ENCODE data around the gene CTSO.

The CTSO gene

DNA sequence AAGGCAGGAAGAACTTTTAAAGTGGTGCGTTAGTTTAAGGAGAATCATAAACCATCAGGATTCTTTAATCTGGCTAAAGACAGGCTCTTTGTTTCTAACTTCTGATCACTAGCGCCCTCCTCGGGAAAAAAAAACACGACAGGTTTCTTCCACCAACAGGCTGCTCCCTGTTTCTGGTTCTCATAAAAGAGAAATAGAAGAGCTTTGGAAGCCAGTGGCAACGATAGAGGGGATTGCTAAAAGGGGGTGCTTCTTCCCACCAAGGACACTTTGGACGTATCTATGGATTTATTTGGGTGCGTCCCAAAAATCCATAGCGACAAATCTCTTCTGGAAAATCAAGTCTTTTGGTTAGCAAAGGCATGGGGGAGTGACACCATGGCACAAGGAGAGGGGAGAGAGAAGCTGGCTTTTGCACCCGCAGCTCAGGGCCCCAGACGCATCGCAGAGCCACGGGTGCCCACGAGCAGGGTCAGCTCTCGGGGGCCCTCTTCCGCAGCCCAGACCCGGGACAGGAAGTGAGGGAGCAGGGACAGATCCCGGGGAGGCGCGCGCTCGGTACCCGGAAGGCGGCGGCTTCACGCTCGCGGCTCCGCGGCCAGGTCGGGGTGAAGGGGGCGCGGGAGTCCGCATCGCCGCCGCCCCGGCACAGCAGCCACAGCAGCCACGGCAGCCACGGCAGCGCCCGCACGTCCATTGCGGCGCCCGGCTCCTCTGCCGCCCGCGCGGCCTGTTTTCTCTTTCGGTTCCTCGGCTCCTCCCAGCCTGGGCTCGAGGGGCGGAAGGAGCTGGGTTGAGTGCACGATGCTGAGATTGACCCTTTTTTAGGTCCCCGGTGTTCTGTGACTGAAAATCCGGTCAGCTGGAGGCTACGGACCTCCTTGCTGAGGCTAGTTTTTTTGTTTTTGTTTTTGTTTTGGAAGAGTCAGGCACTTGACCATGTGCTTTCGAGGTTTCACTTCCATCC lies at the start of gene CTSO:
Gene CTSO, minus strand, starts transcription at position 716 of the 967 bp plus-strand sequence. Its CDS starts 19 bp downstream, at position 697.
- DNase-seq: peak; percentile 13

DNA sequence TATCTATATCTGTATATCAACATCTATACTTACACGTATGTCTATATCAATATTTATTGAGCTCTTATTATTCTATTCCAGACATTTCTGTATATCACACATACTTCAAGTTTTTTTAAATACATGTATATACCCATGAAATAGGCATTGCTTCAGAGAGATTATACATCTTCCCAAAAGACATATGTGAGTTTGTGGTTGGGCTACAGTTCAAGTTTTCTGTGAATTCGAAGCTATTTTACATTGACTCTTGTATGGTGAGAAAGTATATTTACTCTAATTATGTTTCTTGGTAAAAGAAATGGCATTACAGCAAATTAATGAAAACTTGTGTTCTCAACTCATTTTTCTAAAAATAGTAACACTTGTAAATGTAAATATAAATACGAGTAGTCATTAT lies 46.8 kb upstream of the CTSO start:
- no peak for DNase-seq

DNA sequence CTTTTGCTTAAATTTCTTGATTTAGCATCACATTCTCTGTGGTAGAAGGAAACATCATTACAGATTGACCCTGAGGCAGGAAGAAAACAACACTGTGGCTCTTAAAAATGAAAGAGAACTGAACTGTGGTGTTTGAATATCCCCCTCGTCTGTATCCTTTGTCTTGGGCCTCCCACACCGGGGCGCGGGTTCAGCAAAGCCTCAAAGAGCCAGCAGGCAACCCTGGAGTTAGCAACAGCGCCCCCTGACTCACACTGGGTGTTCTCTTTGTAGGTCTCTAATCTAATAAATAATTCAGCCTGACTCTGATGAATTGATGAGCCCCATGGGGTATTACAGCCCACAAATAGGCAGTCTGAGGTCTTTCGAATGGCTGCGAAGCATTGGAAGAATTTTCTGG lies 46.1 kb upstream of the CTSO start:
- DNase-seq: no peak

DNA sequence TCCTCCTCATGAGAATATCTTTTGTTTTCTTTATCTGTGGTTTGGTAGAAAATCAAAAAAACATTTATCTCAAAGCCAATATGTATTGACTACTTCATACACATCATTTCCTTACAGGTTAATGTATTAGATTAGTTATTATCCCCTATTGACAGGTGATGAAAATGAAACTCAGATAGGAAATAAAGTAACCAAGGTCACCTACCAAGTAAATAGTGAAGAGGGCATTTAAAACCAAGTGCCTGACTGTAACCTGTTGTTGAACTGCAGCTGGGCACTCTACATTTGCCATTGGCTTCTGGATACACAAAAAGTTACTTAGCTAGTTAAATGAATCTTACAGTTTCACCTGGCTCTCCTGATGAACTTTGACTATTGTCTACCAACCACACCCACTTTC lies 41.4 kb upstream of the CTSO start:
- no peak for DNase-seq

- no peak for DNase-seq
These were observed 30.6 kb upstream of the CTSO start for GRCh38 chr4:155984106-155984797.

DNA sequence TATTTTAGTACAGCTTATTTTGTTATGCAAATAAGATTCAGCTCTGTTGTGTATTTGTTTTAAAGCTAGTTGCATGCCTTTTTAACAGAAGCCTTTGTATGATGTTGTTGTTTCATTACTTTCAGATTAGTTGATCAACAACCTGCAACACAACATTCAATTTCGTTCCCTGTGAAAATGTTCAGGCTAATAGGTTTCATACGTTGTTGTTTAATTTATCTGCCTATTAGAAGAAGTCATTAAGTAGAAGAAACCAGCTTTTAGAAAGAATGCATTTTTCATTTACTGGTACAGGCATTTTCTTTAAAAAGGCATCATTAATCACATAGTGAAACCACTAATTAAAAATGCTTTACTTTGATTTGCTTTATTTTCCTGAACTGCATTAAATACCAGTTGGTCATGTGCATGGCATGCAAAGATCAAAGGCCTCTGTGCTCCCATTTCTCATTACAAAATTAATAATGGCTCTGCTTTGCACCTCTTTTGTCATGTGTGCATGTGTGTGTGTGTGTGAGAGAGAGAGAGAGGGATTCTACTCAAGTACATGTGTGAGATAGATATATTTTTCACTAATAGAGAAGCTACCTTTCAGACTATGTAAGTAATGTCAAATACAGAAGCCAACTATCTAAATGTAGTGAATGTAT lies 29.2 kb upstream of the CTSO start:
- DNase-seq: no peak

DNA sequence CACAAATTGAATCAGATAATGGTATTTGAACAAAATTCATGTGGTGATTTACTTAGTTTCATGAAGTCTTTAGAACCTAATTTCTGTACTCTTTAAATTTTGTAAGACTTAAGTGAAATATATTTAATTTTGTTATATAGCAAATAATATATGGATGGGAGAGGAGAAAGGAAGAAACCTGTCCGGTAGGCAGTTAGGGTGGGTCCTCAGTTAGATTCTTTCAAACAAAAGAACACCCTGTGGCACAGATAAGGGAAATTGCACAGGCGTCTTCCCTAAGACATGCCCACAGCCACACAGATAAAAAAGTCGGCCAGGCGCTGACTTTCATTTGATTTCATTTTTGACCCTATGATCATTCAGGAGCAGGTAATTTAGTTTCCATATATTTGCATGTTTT lies 25.1 kb upstream of the CTSO start:
- no peak for DNase-seq

GRCh38 chr4:155975511-155975910 lies 21.8 kb upstream of the CTSO start:
- no peak for DNase-seq

- DNase-seq: no peak
These were observed 21.3 kb upstream of the CTSO start for GRCh38 chr4:155974996-155975395.

GRCh38 chr4:155974476-155974749 lies 20.7 kb upstream of the CTSO start:
- DNase-seq: no peak

GRCh38 chr4:155973639-155974475 lies 20.2 kb upstream of the CTSO start:
- DNase-seq: no peak

DNA sequence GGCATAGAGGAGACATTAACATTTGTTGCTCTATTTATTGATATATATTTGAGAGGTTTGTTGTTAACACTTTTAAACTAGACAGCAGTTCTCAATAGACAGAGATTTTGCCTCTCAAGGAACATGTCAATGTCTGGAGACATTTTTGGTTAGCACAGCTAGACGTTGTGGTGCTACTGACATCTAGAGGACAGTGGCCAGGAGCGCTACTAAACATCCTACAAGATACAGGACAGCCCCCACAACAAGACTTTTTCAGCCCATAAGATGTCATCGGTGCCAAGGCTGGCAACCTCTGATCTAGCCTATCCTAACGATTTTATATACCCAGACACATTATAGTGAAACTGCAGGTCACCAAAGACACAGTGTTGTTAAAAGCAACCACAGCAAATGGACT lies 18.4 kb upstream of the CTSO start:
- no peak for DNase-seq

GRCh38 chr4:155966731-155967395 lies 13.2 kb upstream of the CTSO start:
- no peak for DNase-seq

- no peak for DNase-seq
These were observed 12.5 kb upstream of the CTSO start for GRCh38 chr4:155966171-155966570.

DNA sequence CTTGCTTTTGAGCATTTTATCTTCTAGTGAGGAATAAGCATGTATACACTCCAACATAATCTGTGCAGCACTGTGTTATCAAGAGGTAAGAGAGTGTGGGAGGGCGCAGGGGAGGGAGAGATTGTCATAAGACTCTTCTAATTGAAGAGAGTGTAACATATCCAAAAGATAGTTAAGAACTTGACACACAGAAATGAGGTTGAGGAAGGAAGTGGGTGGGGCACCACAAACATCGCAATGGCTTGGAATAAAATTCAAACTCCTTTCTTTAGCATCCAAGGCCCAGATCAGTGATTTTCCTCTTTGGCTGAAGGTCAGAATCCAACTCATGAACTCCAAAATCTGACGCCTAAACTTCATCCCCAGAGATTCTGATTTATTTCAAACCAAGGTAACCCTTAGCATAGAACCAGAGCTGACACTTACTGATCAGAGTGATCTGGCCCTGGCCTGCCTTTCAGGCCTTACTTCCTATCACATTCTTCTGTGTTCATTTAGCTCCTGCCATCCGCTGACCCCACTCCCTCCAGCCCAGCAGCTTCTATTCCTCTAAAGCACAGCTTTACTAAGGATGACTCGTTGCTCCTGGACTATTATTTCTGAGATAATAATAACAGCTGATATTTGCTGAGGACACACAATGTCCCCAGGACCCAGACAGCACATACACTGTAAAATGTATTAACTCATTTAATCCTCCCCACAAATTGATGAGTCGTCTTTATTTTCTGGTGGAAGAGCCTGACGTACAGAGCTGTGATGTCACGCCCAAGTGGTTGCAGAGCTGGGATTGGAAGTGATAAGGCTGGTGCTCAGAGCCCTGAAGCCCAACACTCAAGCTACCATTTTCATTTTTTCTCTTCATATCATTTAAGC lies 10.6 kb upstream of the CTSO start:
- DNase-seq: no peak

DNA sequence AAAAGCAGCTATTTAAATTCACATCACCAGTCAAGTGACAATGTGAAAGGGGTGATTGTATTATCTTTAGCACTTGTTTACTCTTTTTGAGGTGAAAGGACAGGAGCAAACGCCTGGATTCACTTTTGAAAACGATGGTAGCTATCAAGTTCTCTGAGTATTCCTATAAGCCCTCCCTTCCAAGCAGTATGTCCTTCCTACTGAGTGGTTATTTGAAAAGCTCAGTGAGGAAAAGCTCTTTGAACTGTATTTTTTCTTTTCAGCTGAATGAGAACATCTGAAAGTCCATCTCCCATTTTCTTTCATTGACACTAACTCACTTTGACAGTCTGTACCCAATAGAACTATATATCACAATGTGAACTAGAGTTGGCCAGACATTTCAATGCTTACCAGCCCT lies 9.1 kb upstream of the CTSO start:
- DNase-seq: no peak

DNA sequence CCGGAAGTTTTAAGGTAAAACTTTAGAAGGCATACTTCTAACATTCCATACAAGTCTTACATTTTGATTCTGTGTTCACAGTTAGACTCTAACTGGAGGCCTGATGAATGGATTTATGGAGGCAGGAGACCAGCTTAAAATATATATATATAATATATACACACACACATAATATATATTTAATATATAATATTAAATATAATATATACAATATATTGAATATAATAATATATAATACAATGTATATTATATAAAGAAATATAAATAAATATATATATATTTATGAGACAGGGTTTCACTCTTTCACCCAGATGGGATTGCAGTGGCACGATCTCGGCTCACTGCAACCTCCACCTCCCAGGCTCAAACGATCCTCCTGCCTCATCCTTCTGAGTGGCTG lies 7.9 kb upstream of the CTSO start:
- no peak for DNase-seq

DNA sequence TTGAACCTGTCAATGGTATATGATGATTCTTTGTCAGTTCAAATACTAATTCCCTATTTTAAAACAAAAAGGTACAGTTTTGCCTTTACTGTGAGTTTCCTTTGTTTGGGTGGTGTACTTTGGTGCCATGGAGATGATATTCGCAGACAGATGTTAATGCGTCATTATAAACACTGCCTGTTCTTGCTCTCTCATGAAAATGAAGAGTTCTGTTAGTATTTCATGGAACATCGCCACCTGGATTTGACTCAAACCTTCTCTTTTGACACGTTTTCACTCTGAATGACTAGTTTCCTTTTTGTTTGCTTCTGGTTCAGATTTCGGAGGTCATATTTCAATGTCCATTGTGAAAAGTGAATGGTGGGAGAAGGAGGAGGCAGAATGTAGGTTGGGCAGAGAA lies 6.9 kb upstream of the CTSO start:
- no peak for DNase-seq

DNA sequence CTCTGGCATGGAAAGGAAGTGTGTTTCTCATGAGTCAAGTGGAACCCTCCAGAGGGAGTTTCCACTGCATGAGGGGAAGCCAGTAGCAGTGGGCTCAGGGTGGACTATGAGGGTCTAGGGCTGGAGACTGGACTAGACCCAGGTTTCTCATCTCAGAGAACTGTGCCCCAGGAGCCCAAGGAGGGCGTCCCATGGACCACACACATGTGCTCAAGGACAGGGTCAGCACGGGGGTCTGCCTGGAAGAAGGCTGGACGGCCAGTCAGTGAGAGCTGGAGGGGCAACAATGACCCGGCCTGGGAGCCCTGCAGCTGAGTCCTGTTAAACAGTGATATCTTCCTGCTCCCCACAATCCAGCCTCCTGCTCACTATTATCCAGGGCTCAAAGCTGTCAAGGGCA lies 5.8 kb upstream of the CTSO start:
- DNase-seq: no peak

DNA sequence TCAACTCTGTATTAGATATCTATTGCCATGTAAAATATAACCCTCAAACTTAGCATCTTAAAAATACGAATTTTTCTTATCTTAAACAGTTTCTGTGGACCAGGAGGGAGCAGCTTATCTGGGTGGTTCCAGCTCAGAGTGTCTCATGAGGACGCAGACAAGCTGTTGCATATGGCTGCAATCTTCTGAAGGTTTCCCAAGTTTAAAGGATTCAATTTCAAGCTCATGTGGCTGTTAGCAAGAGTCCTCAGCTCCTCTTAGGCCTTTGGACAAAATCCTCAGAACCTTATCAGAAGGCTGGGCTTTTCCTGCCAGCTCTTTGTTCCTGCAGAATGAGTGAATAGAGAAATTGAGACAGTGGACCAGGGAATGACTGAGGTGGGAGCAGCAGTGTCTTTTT lies 2.8 kb upstream of the CTSO start:
- DNase-seq: no peak

DNA sequence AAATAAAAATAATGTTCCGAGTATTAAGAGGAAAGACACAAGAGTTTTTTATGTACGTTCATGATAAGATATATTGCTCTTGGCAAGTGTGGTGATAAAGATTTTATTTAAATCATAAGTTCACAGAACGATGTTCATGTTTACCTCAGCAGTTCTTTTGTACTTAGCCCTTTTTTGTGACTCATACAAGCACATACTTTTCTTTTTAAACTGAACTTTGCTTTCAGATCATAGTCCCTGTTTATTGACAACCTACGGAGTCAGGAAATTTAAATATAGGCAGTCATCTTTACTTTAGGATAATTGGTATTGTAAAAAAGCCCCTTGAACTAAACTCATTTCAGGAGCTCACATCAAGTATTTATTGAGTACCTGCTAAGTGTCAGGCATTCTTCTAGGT lies 1.3 kb upstream of the CTSO start:
- no peak for DNase-seq

Data from 8988T (cell line).